HG02588 (cell line): Measurements from ENCODE around the gene PLEKHJ1.

Experiments used
- ATAC-seq: cut with Tn5 transposase; IDR thresholded peaks from one replicate; pipeline ENCODE4 v1.9.1; 2021; ENCODE audit warnings: mild to moderate bottlenecking, moderate library complexity; ENCODE audit not compliant: unreplicated experiment

The PLEKHJ1 gene

GRCh38 chr19:2249880-2250765, 14.0 kb upstream of the PLEKHJ1 start:
- ATAC-seq, result no peak

GRCh38 chr19:2249010-2249866, 13.1 kb upstream of the PLEKHJ1 start, which contains the start of gene AMH:
Gene AMH, plus strand, starts transcription at chr19:2249323. Its CDS starts 10 bp downstream, at chr19:2249333.
- ATAC-seq, result no peak

GRCh38 chr19:2248136-2249009, 12.2 kb upstream of the PLEKHJ1 start:
- no peak for ATAC-seq

GRCh38 chr19:2247433-2248101, 11.4 kb upstream of the PLEKHJ1 start:
- no peak for ATAC-seq

GRCh38 chr19:2246801-2247361, 10.8 kb upstream of the PLEKHJ1 start:
- no peak for ATAC-seq

- ATAC-seq, result no peak
Observed at GRCh38 chr19:2246014-2246620, 10.0 kb upstream of the PLEKHJ1 start.

- no peak for ATAC-seq
Observed at GRCh38 chr19:2245273-2245672, 9.1 kb upstream of the PLEKHJ1 start.

GRCh38 chr19:2244486-2244885, 8.4 kb upstream of the PLEKHJ1 start:
- ATAC-seq, result no peak

- no peak for ATAC-seq
Observed at GRCh38 chr19:2244125-2244411, 7.9 kb upstream of the PLEKHJ1 start.

GRCh38 chr19:2243274-2244124, 7.4 kb upstream of the PLEKHJ1 start:
- no peak for ATAC-seq

GRCh38 chr19:2242816-2243215, 6.7 kb upstream of the PLEKHJ1 start:
- ATAC-seq, result no peak

- no peak for ATAC-seq
Observed at GRCh38 chr19:2242092-2242537, 6.0 kb upstream of the PLEKHJ1 start.

- ATAC-seq, result no peak
Observed at GRCh38 chr19:2240881-2241760, 5.0 kb upstream of the PLEKHJ1 start.

- no peak for ATAC-seq
Observed at GRCh38 chr19:2239771-2240770, 3.9 kb upstream of the PLEKHJ1 start.

- ATAC-seq, result no peak
Observed at GRCh38 chr19:2239173-2239572, 3.0 kb upstream of the PLEKHJ1 start.

- no peak for ATAC-seq
Observed at GRCh38 chr19:2237869-2238153, 1.7 kb upstream of the PLEKHJ1 start.
